Sigmoid colon (tissue), 7 donors: Measurements from ENCODE around the gene LSM8. TPM values are rescaled to one million over a fixed set of nuclear protein-coding genes. Genes with fewer than 3 reads are reported as not detected.

Source experiments
- DNase-seq: peaks from one replicate; pipeline ENCODE4 v3.0.0-alpha.2; 2019
- H3K27ac ChIP-seq, 4 donors: fragments of 200-600 bp; sonication (generic); one replicate each; pipeline ENCODE4 v1.5.1; 2016 to 2019; ENCODE audit warnings: mild to moderate bottlenecking in 1 of 4
- H3K27me3 ChIP-seq, 3 donors: fragments of 200-600 bp; sonication (generic); one replicate each; pipeline ENCODE4 v1.5.1; 2019; ENCODE audit warnings: mild to moderate bottlenecking in 1 of 3
- H3K36me3 ChIP-seq, 4 donors: fragments of 200-600 bp; sonication (generic); one replicate each; pipeline ENCODE4 v1.5.1; 2016 to 2019
- H3K4me1 ChIP-seq, 4 donors: fragments of 200-600 bp; sonication (generic); one replicate each; pipeline ENCODE4 v1.5.1; 2017 to 2019
- H3K4me3 ChIP-seq, 4 donors: fragments of 200-600 bp; sonication (generic); one replicate each; pipeline ENCODE4 v1.5.1; 2017 to 2019; ENCODE audit warnings: mild to moderate bottlenecking in 2 of 4, moderate library complexity in 1 of 4
- H3K9me3 ChIP-seq, 4 donors: fragments of 200-600 bp in 3 of 4; sonication (generic) in 3 of 4; one replicate each; pipeline versions ENCODE4 v1.5.1 to v1.6.1; 2013 to 2019
- EP300 ChIP-seq, 4 donors: sonication (generic); formaldehyde crosslinking; IDR thresholded peaks; one replicate each; pipeline ENCODE4 v1.6.1; 2017; ENCODE audit warnings: antibody characterized with exemption in 4 of 4
- POLR2A ChIP-seq, 2 donors: fragments of 450-650 bp; IDR thresholded peaks; one replicate each; pipeline ENCODE4 v1.6.1; 2016; ENCODE audit warnings: antibody characterized with exemption in 2 of 2, mild to moderate bottlenecking in 2 of 2, moderate library complexity in 2 of 2
- POLR2AphosphoS5 ChIP-seq, 4 donors: sonication (generic); formaldehyde crosslinking; IDR thresholded peaks; one replicate each; pipeline ENCODE4 v1.6.1; 2017; ENCODE audit warnings: antibody characterized with exemption in 4 of 4
- WGBS, 2 donors: extraction: QIAGEN DNeasy Blood & Tissue Kit; methylation state at CpG; one replicate each; pipeline ENCODE4 v1.1.7; 2013; 5-methylcytosine and 5-hydroxymethylcytosine counted together
- intact Hi-C: fragments of 100-400 bp; cut with DNase I; formaldehyde crosslinking; loops from one replicate; pipeline ENCODE4 v1.15.1; 2023
- polyA plus RNA-seq, 3 donors: library from polyadenylated mRNA; stranded (reverse); fragments of 200-250 nt; gene quantifications; one replicate each; pipeline ENCODE4 v1.2.3, GENCODE V29; 2013
- total RNA-seq, 4 donors: library from RNA; depleted of rRNA; stranded (reverse); fragments of >200 nt; gene quantifications; one replicate each; pipeline ENCODE4 v1.1.0, GENCODE V29; 2016
- TF ChIP-seq, protein P1 (sequence below), 4 experiments: fragments of 450-650 bp in 3 of 4; fragments of 200-600 bp in 1 of 4; IDR thresholded peaks; one replicate each; pipeline ENCODE4 v1.5.1; 2016 to 2019; ENCODE audit warnings: antibody characterized with exemption in 4 of 4, mild to moderate bottlenecking in 3 of 4, moderate library complexity in 2 of 4
- donor health status: healthy with polysubstance abuse.
- donor health status: Bipolar disorder and iron deficiency.
- donor health status: healthy.

LSM8 gene
- total and polyA plus RNA-seq, 7 donors = 25.2 to 42.7 (median 35.7) TPM

DNA sequence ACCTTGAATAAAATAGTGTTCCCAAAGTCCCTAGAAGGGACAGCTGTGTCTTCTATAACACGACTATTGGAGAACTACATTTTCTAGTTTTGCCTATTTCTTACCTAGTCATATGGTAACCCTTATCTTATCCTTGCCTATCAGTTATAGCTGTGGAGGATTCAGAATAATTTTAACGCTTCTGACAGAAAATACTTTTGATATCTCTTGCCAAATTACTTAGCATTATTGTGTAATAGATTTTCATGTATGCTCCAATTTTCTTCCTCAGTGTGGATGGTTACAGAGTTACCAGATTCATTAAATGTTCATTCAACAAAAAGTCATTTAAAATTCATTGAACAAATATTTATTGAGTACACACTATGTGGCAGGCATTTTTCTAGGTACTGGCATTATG, 34.6 kb upstream of the LSM8 start:
- no peaks in the 10 kb centered on the region for H3K9me3 ChIP-seq
- intact Hi-C loops = no loop called here
- DNase-seq = no peak
- WGBS, 2 donors = 84 to 86% methylated on average over 2 of the region's 2 CpGs
- TF ChIP-seq POLR2AphosphoS5 (IDR thresholded peaks at IDR 0.05) (no peak), POLR2A (IDR thresholded peaks at IDR 0.05) (no peak), EP300 (IDR thresholded peaks at IDR 0.05) (no peak)
- TF ChIP-seq, protein P1, sequence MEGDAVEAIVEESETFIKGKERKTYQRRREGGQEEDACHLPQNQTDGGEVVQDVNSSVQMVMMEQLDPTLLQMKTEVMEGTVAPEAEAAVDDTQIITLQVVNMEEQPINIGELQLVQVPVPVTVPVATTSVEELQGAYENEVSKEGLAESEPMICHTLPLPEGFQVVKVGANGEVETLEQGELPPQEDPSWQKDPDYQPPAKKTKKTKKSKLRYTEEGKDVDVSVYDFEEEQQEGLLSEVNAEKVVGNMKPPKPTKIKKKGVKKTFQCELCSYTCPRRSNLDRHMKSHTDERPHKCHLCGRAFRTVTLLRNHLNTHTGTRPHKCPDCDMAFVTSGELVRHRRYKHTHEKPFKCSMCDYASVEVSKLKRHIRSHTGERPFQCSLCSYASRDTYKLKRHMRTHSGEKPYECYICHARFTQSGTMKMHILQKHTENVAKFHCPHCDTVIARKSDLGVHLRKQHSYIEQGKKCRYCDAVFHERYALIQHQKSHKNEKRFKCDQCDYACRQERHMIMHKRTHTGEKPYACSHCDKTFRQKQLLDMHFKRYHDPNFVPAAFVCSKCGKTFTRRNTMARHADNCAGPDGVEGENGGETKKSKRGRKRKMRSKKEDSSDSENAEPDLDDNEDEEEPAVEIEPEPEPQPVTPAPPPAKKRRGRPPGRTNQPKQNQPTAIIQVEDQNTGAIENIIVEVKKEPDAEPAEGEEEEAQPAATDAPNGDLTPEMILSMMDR (IDR thresholded peaks at IDR 0.05) = no peak
- H3K4me1 ChIP-seq = no peaks in the 10 kb centered on the region
- no peaks in the 10 kb centered on the region for H3K36me3 ChIP-seq
- no peak overlapping the region for H3K4me3 ChIP-seq
- no peaks in the 10 kb centered on the region for H3K27me3 ChIP-seq
- no peak overlapping the region for H3K27ac ChIP-seq

DNA sequence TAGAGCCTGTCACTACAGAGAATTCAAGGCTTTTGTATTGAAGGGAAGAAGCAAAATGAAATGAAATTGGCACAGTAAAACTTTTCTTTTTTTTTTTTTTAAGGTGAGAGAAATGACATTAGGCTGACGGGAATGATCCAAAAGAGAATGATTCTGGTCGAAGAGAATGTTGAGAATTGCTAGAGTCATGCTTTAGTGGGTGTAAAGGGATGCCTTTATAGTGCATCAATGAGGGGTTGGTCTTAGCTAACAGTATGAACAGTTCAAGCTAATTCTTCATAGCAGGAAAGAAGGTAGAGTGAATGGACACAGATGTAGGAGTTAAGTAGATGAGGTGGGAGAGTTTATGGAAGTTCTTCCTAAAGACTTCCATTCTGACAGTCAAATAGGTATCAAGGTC, 32.3 kb upstream of the LSM8 start:
- no peak overlapping the region for H3K4me3 ChIP-seq
- H3K4me1 ChIP-seq = no peaks in the 10 kb centered on the region
- H3K36me3 ChIP-seq = no peaks in the 10 kb centered on the region
- WGBS, 2 donors = 85 to 88% methylated on average over 2 of the region's 2 CpGs
- TF ChIP-seq, protein P1 (IDR thresholded peaks at IDR 0.05) = no peak
- TF ChIP-seq POLR2A (IDR thresholded peaks at IDR 0.05) = no peak
- TF ChIP-seq POLR2AphosphoS5 (IDR thresholded peaks at IDR 0.05) = no peak
- TF ChIP-seq EP300 (IDR thresholded peaks at IDR 0.05) = no peak
- DNase-seq = no peak
- H3K27me3 ChIP-seq = no peaks in the 10 kb centered on the region
- H3K9me3 ChIP-seq = no peaks in the 10 kb centered on the region
- intact Hi-C loops = no loop called here
- no peak overlapping the region for H3K27ac ChIP-seq

DNA sequence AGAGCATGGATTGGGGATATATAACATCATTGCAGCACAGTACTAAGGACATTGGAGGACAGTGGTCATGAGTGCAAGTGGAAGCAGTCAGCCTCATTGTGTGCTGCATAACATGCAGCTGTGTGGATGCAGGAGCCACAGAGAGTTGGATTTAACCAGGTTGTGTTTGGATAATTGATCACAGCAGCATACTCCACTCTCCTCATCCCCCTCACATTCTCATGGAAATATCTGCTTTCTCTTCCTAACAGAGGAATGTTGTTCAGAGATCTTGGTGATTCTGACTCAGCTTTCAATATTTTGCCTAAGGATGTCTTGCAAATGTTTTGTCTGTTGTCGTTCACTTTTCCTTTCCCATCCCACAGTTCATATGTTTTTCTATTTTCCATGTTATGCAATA, 31.8 kb upstream of the LSM8 start:
- intact Hi-C loops = no loop called here
- DNase-seq = no peak

DNA sequence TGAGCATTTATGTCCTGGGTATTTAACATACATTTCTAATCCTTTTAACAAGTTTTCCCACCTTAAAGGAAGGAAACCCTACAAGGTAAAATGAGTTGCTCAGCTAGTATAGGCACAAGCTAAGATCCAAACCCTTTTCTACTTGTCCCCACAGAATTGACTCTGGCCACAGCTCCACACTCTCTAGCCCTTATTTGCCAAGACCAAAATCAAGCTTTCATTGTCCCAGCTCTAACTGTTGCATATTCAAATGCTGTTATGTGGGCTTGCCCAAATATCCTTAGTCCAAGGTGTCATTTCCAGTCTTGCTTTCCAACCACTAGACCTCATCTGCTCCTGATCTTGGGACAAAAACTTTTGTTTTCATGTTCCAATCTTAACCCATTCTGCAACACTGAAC, 31.3 kb upstream of the LSM8 start:
- no peaks in the 10 kb centered on the region for H3K36me3 ChIP-seq
- H3K27ac ChIP-seq = no peak overlapping the region
- no peak overlapping the region for H3K4me3 ChIP-seq
- TF ChIP-seq, protein P1 (IDR thresholded peaks at IDR 0.05) = no peak
- TF ChIP-seq EP300 (IDR thresholded peaks at IDR 0.05) (no peak), POLR2A (IDR thresholded peaks at IDR 0.05) (no peak), POLR2AphosphoS5 (IDR thresholded peaks at IDR 0.05) (no peak)
- H3K9me3 ChIP-seq = no peaks in the 10 kb centered on the region
- no peaks in the 10 kb centered on the region for H3K4me1 ChIP-seq
- no peaks in the 10 kb centered on the region for H3K27me3 ChIP-seq
- no peak for DNase-seq
- intact Hi-C loops = no loop called here

More for the DNA sequence above, 31.8 kb upstream of the LSM8 start:
- Histone ChIP-seq H3K4me3 (no peak overlapping the region), H3K27ac (no peak overlapping the region), H3K27me3 (no peaks in the 10 kb centered on the region), H3K4me1 (no peaks in the 10 kb centered on the region), H3K9me3 (no peaks in the 10 kb centered on the region), H3K36me3 (no peaks in the 10 kb centered on the region)
- WGBS, 2 donors = 80 to 84% methylated on average over 1 of the region's 1 CpG
- TF ChIP-seq EP300 (IDR thresholded peaks at IDR 0.05) (no peak), POLR2A (IDR thresholded peaks at IDR 0.05) (no peak)

DNA sequence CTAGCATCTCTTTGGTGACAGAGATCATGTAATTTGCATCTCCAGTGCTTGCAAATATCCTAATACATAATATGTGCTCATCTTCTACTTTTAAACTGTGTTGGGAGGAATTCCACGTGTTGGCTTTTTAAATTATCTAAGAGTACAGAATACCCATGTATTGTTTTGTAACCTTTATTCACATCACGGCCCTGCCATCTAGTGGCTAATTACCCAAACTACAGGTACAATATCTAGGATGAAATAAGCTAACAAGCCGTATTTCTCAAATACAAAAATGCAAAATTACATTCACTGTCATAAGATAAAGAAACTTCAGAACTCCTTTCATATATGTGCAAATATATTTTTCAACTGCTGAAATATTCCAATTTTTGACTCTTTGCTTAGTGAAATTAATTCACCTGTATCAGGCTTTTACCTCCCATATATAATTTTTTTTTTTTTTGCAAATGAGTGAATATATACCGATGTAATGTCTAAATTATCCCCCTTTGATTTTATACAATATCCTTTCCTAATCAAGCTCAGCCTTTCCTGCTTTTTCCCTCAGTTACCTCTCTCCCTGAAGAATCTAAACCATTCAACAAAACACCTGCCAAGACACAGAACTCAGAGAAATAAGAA, 30.3 kb upstream of the LSM8 start:
- no peaks in the 10 kb centered on the region for H3K36me3 ChIP-seq
- no peak overlapping the region for H3K4me3 ChIP-seq
- WGBS, 2 donors = 8 to 27% methylated on average over 4 of the region's 4 CpGs
- no peak for DNase-seq
- no peak overlapping the region for H3K27ac ChIP-seq
- H3K4me1 ChIP-seq = no peaks in the 10 kb centered on the region
- no peaks in the 10 kb centered on the region for H3K9me3 ChIP-seq
- no peaks in the 10 kb centered on the region for H3K27me3 ChIP-seq
- TF ChIP-seq, protein P1 (IDR thresholded peaks at IDR 0.05) = peak in 3 of 4 experiments; percentile 15 to 37 (median 17)
- TF ChIP-seq EP300 (IDR thresholded peaks at IDR 0.05) = no peak
- intact Hi-C loops = no loop called here
